H9 (cell line): ENCODE data around the gene ATE1. TPM values are rescaled to one million over a fixed set of nuclear protein-coding genes. Genes with fewer than 3 reads are reported as not detected.
"Not testable (repeated sequence)": the region's sequence is repeated elsewhere in the genome, so short reads cannot be mapped to it uniquely, and the experiment has no call there.

Source experiments
- DNase-seq: peaks from one replicate; pipeline ENCODE4 v3.0.0-alpha.2; 2017
- H2AFZ ChIP-seq: one replicate; pipeline ENCODE4 v1.6.1; 2013; ENCODE audit warnings: mild to moderate bottlenecking, low read length, control low read depth, moderate library complexity
- H2AK5ac ChIP-seq: 2 replicates; pipeline ENCODE4 v1.6.1; 2013; ENCODE audit warnings: low read length, control low read depth, mixed read lengths; ENCODE audit not compliant: insufficient read length
- H2BK120ac ChIP-seq: one replicate; pipeline ENCODE4 v1.6.1; 2013; ENCODE audit warnings: low read depth, mild to moderate bottlenecking, low read length, control low read depth, inconsistent platforms; ENCODE audit not compliant: poor library complexity, severe bottlenecking
- H2BK12ac ChIP-seq: 2 replicates; pipeline ENCODE4 v1.6.1; 2013; ENCODE audit warnings: low read length, control low read depth, mixed read lengths, low read depth; ENCODE audit not compliant: insufficient read length
- H2BK15ac ChIP-seq: 2 replicates; pipeline ENCODE4 v1.6.1; 2013; ENCODE audit warnings: low read depth, low read length, control low read depth
- H2BK20ac ChIP-seq: one replicate; pipeline ENCODE4 v1.6.1; 2013; ENCODE audit warnings: low read depth, mild to moderate bottlenecking, low read length, control low read depth, inconsistent platforms; ENCODE audit not compliant: poor library complexity, severe bottlenecking
- H2BK5ac ChIP-seq: 2 replicates; pipeline ENCODE4 v1.6.1; 2013; ENCODE audit warnings: low read length, control low read depth, mixed read lengths; ENCODE audit not compliant: insufficient read length
- H3K14ac ChIP-seq: 2 replicates; pipeline ENCODE4 v1.6.1; 2013; ENCODE audit warnings: low read length, control low read depth; ENCODE audit not compliant: insufficient read depth
- H3K18ac ChIP-seq: 2 replicates; pipeline ENCODE4 v1.6.1; 2013; ENCODE audit warnings: low read depth, mild to moderate bottlenecking, mixed read lengths, low read length, control low read depth; ENCODE audit not compliant: insufficient read length
- H3K23ac ChIP-seq: 2 replicates; pipeline ENCODE4 v1.6.1; 2013; ENCODE audit warnings: low read length, control low read depth, mixed read lengths, low read depth; ENCODE audit not compliant: insufficient read length
- H3K23me2 ChIP-seq: 2 replicates; pipeline ENCODE4 v1.6.1; 2013; ENCODE audit warnings: low read depth, mild to moderate bottlenecking, mixed read lengths, low read length, control low read depth; ENCODE audit not compliant: insufficient read length, poor library complexity, severe bottlenecking
- H3K27ac ChIP-seq: 2 replicates; pipeline ENCODE4 v1.5.1; 2013; ENCODE audit warnings: low read length, control low read depth, mixed read lengths, low read depth; ENCODE audit not compliant: insufficient read length
- H3K27me3 ChIP-seq: 2 replicates; pipeline ENCODE4 v1.6.1; 2013; ENCODE audit warnings: low read length, control low read depth, inconsistent platforms; ENCODE audit not compliant: insufficient read depth
- H3K4ac ChIP-seq: 2 replicates; pipeline ENCODE4 v1.6.1; 2013; ENCODE audit warnings: low read depth, mild to moderate bottlenecking, control low read depth, inconsistent platforms, low read length, moderate library complexity
- H3K4me1 ChIP-seq: 2 replicates; pipeline ENCODE4 v1.6.1; 2013; ENCODE audit warnings: low read length, control low read depth, inconsistent platforms; ENCODE audit not compliant: insufficient read depth
- H3K4me2 ChIP-seq: 2 replicates; pipeline ENCODE4 v1.6.1; 2013; ENCODE audit warnings: low read length, control low read depth, mixed read lengths; ENCODE audit not compliant: insufficient read length, insufficient read depth
- H3K56ac ChIP-seq: 2 replicates; pipeline ENCODE4 v1.6.1; 2013; ENCODE audit warnings: low read depth, mild to moderate bottlenecking, mixed read lengths, low read length, control low read depth; ENCODE audit not compliant: insufficient read length
- H3K79me1 ChIP-seq: 2 replicates; pipeline ENCODE4 v1.6.1; 2013; ENCODE audit warnings: low read depth, mild to moderate bottlenecking, moderate library complexity, low read length, control low read depth, inconsistent platforms; ENCODE audit not compliant: insufficient read depth, poor library complexity, severe bottlenecking
- H3K79me2 ChIP-seq: 2 replicates; pipeline ENCODE4 v1.6.1; 2013; ENCODE audit warnings: low read length, control low read depth, inconsistent platforms; ENCODE audit not compliant: insufficient read depth
- H3K9ac ChIP-seq: 2 replicates; pipeline ENCODE4 v1.6.1; 2013; ENCODE audit warnings: low read length, control low read depth, mixed read lengths; ENCODE audit not compliant: insufficient read length; ENCODE audit errors: extremely low read depth
- H3K9me3 ChIP-seq: one replicate; pipeline ENCODE4 v1.6.1; 2013; ENCODE audit warnings: low read depth, low read length, inconsistent platforms; ENCODE audit not compliant: control insufficient read depth
- H3T11ph ChIP-seq: one replicate; pipeline ENCODE4 v1.6.1; 2013; ENCODE audit warnings: mild to moderate bottlenecking, low read length, control low read depth, inconsistent platforms
- H4K20me1 ChIP-seq: one replicate; pipeline ENCODE4 v1.6.1; 2013; ENCODE audit not compliant: control insufficient read depth, insufficient read length, insufficient read depth
- H4K5ac ChIP-seq: 2 replicates; pipeline ENCODE4 v1.6.1; 2013; ENCODE audit warnings: low read depth, mild to moderate bottlenecking, mixed read lengths, low read length, control low read depth; ENCODE audit not compliant: insufficient read length
- H4K8ac ChIP-seq: replicated peaks from 2 replicates; pipeline ENCODE4 v1.6.1; 2013; ENCODE audit warnings: low read length, control low read depth, mixed read lengths, low read depth; ENCODE audit not compliant: insufficient read length
- H4K91ac ChIP-seq: 2 replicates; pipeline ENCODE4 v1.6.1; 2013; ENCODE audit warnings: low read depth, mild to moderate bottlenecking, moderate library complexity, mixed read lengths, low read length, control low read depth; ENCODE audit not compliant: insufficient read length
- H3K27ac Mint-ChIP-seq, 3 experiments: 2 replicates in 2 of 3; 3 replicates in 1 of 3; pipeline ENCODE4 v1.8.0; 2020 to 2021; ENCODE audit warnings: mixed read lengths in 3 of 3, mild to moderate bottlenecking in 1 of 3, moderate library complexity in 1 of 3
- H3K27me3 Mint-ChIP-seq: 2 replicates; pipeline ENCODE4 v1.8.0; 2021; ENCODE audit warnings: low read depth, mild to moderate bottlenecking, moderate library complexity, mixed read lengths
- H3K36me3 Mint-ChIP-seq, 3 experiments: 2 replicates in 2 of 3; 3 replicates in 1 of 3; pipeline ENCODE4 v1.8.0; 2020 to 2021; ENCODE audit warnings: low read depth in 3 of 3, mixed read lengths in 3 of 3; ENCODE audit not compliant: insufficient read depth in 1 of 3
- H3K4me1 Mint-ChIP-seq, 2 experiments: 2 replicates each; pipeline ENCODE4 v1.8.0; 2020; ENCODE audit warnings: mixed read lengths in 2 of 2
- H3K4me3 Mint-ChIP-seq, 2 experiments: 2 replicates in 1 of 2; 3 replicates in 1 of 2; pipeline ENCODE4 v1.8.0; 2020 to 2021; ENCODE audit warnings: mild to moderate bottlenecking in 2 of 2, mixed read lengths in 2 of 2, moderate library complexity in 1 of 2
- H3K9me3 Mint-ChIP-seq, 2 experiments: 2 replicates in 1 of 2; 3 replicates in 1 of 2; pipeline ENCODE4 v1.8.0; 2020; ENCODE audit warnings: mild to moderate bottlenecking in 2 of 2, mixed read lengths in 2 of 2, moderate library complexity in 1 of 2
- CTCF ChIP-seq: fragments of 200-600 bp; sonication (generic); conservative IDR thresholded peaks from 3 replicates; pipeline ENCODE4 v1.8.0; 2021; ENCODE audit warnings: antibody characterized with exemption, mild to moderate bottlenecking
- WGBS: extraction: QIAGEN DNeasy Blood & Tissue Kit; methylation state at CpG from one replicate; pipeline ENCODE4 v1.1.7; 2013; ENCODE audit warnings: missing lambda C conversion rate, low lambda C conversion rate, mixed read lengths; ENCODE audit not compliant: insufficient read length; ENCODE audit errors: extremely low coverage; 5-methylcytosine and 5-hydroxymethylcytosine counted together
- total RNA-seq: library from RNA; stranded (reverse); gene quantifications from 2 replicates; pipeline ENCODE4 v1.2.1, GENCODE V29; 2021

ATE1 gene
- total RNA-seq, 1 experiment from 2014 or later = 29.0 TPM

DNA sequence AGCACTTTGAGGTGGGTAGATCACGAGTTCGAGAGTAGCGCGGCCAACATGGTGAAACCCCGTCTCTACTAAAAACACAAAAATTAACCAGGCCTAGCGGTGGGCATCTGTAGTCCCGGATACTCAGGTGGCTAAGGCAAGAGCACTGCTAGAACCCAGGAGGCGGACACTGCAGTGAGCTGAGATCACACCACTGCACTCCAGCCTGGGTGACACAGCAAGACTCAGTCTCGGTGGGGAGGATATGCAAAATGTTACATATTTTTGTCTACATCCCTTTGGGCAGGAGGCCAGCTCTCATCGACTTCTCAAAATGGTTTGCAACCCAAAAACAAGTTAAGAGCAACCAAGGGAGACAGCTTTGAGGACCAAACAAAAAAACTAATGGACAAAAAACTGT lies 8.2 kb downstream of the ATE1 start:
- Histone ChIP-seq H3K9me3 (no peaks in the 10 kb centered on the region), H3K18ac (no peak overlapping the region), H3K4me1 (no peaks in the 10 kb centered on the region), H3T11ph (no peak overlapping the region), H2AFZ (no peak overlapping the region), H3K23ac (no peak overlapping the region), H3K23me2 (no peaks in the 10 kb centered on the region), H2AK5ac (no peak overlapping the region), H4K20me1 (no peaks in the 10 kb centered on the region), H2BK20ac (no peak overlapping the region), H3K56ac (no peak overlapping the region), H2BK120ac (no peak overlapping the region), H3K4me2 (no peak overlapping the region), H2BK12ac (no peak overlapping the region), H2BK5ac (no peak overlapping the region), H4K91ac (no peak overlapping the region), H3K9ac (no peak overlapping the region), H2BK15ac (no peak overlapping the region), H3K79me2 (no peaks in the 10 kb centered on the region; the same call in 1 of the 2 replicates), H3K27me3 (no peaks in the 10 kb centered on the region), H3K4ac (no peak overlapping the region), H4K5ac (no peak overlapping the region), H3K14ac (no peak overlapping the region), H4K8ac (no peak overlapping the region), H3K27ac (no peak overlapping the region), H3K79me1 (no peaks in the 10 kb centered on the region)
- Mint-ChIP-seq H3K27me3 (no peaks in the 10 kb centered on the region), H3K4me3 (no peak overlapping the region), H3K27ac (no peak overlapping the region), H3K36me3 (peaks cover 29 to 72% (median 51%) of the 10 kb centered on the region in 3 experiments), H3K4me1 (peaks cover 0 to 8% of the 10 kb centered on the region in 2 experiments; a peak in 2 of 4 replicates), H3K9me3 (no peaks in the 10 kb centered on the region; a peak in 1 of 5 replicates)
- WGBS = no CpG with 5 or more reads among the region's 10 CpGs
- DNase-seq = no peak
- no peak for TF ChIP-seq CTCF

DNA sequence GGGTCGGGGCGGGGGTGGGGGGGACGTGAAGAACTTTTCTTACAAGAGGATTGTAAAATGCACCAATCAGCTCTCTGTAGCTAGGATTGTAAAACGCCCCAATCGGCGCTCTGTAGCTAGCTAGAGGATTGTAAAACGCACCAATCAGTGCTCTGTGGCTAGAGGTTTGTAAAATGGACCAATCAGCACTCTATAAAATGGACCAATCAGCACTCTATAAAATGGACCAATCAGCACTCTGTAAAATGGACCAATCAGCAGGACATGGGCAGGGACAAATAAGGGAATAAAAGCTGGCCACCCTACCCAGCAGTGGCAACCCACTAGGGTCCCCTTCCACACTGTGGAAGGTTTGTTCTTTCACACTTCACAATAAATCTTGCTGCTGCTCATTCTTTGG lies 9.0 kb downstream of the ATE1 start:
- not testable (repeated sequence) for H2AK5ac ChIP-seq, H3K27ac Mint-ChIP-seq, H2BK5ac ChIP-seq, H2BK120ac ChIP-seq, DNase-seq, H3T11ph ChIP-seq, H3K9me3 Mint-ChIP-seq, H4K5ac ChIP-seq, H2AFZ ChIP-seq, H3K23ac ChIP-seq, H3K27me3 ChIP-seq, H3K18ac ChIP-seq, H3K4me2 ChIP-seq, H3K4ac ChIP-seq, H2BK20ac ChIP-seq, H3K27ac ChIP-seq, H3K27me3 Mint-ChIP-seq, H3K9ac ChIP-seq, H2BK15ac ChIP-seq, H4K20me1 ChIP-seq, H3K79me1 ChIP-seq, H3K79me2 ChIP-seq, H3K4me1 Mint-ChIP-seq, H3K23me2 ChIP-seq, H3K9me3 ChIP-seq, H4K91ac ChIP-seq, H3K14ac ChIP-seq, H4K8ac ChIP-seq, H3K4me1 ChIP-seq, H2BK12ac ChIP-seq, H3K4me3 Mint-ChIP-seq, H3K56ac ChIP-seq
- no CpG with 5 or more reads among the region's 7 CpGs for WGBS
- H3K36me3 Mint-ChIP-seq = peaks cover 31 to 78% (median 52%) of the 10 kb centered on the region in 3 experiments
